Smooth muscle cell (in vitro differentiated cells): ENCODE data around the gene GON7. TPM values are rescaled to one million over a fixed set of nuclear protein-coding genes. Genes with fewer than 3 reads are reported as not detected.

Source experiments
- DNase-seq: peaks from one replicate; lab custom pipeline; 2025; ENCODE audit not compliant: unreplicated experiment; lab: John Stamatoyannopoulos, UW
- H2AFZ ChIP-seq: fragments of 200-600 bp; sonication (generic); 2 replicates; pipeline ENCODE4 v1.6.0; 2016; ENCODE audit warnings: antibody characterized with exemption, low read depth, mild to moderate bottlenecking
- H3F3A ChIP-seq: fragments of 200-600 bp; sonication (generic); 2 replicates; pipeline ENCODE4 v1.6.0; 2017; ENCODE audit warnings: antibody characterized with exemption, low read depth
- H3K27ac ChIP-seq: fragments of 200-600 bp; sonication (generic); 2 replicates; pipeline ENCODE4 v1.5.1; 2016; ENCODE audit warnings: low read depth, mild to moderate bottlenecking
- H3K27me3 ChIP-seq: fragments of 200-600 bp; sonication (generic); 2 replicates; pipeline ENCODE4 v1.6.1; 2016; ENCODE audit warnings: low read depth, mild to moderate bottlenecking
- H3K36me3 ChIP-seq: fragments of 200-600 bp; sonication (generic); 2 replicates; pipeline ENCODE4 v1.5.1; 2016; ENCODE audit warnings: low read depth
- H3K4me1 ChIP-seq: fragments of 200-600 bp; sonication (generic); 2 replicates; pipeline ENCODE4 v1.5.1; 2016; ENCODE audit warnings: low read depth
- H3K4me2 ChIP-seq: fragments of 200-600 bp; sonication (generic); 2 replicates; pipeline ENCODE4 v1.6.0; 2016; ENCODE audit warnings: mild to moderate bottlenecking
- H3K4me3 ChIP-seq: fragments of 200-600 bp; sonication (generic); 2 replicates; pipeline ENCODE4 v1.5.1; 2016; ENCODE audit warnings: mild to moderate bottlenecking
- H3K79me2 ChIP-seq: fragments of 200-600 bp; sonication (generic); 2 replicates; pipeline ENCODE4 v1.6.0; 2016; ENCODE audit warnings: low read depth, mild to moderate bottlenecking
- H3K9ac ChIP-seq: fragments of 200-600 bp; sonication (generic); 2 replicates; pipeline ENCODE4 v1.6.0; 2016; ENCODE audit warnings: low read depth
- H3K9me3 ChIP-seq: fragments of 200-600 bp; sonication (generic); replicated peaks from 2 replicates; pipeline ENCODE4 v1.5.1; 2016; ENCODE audit warnings: low read depth
- H4K20me1 ChIP-seq: fragments of 200-600 bp; sonication (generic); 2 replicates; pipeline ENCODE4 v1.6.0; 2016; ENCODE audit warnings: low read depth
- WGBS: methylation state at CpG from one replicate; pipeline ENCODE4 v1.1.7; 2016; ENCODE audit warnings: low lambda C conversion rate; 5-methylcytosine and 5-hydroxymethylcytosine counted together
- polyA plus RNA-seq: library from polyadenylated mRNA; unstranded; fragments of >200 nt; fragmentation: Nextera tagmentation; extraction: Ambion mirVana; gene quantifications from 2 replicates; pipeline ENCODE4 v1.2.1, GENCODE V29; 2016
- total RNA-seq: library from RNA; depleted of rRNA; stranded (reverse); fragments of >200 nt; gene quantifications from 2 replicates; pipeline ENCODE4 v1.2.3, GENCODE V29; 2014
- TF ChIP-seq, protein P1 (sequence below): fragments of 200-600 bp; sonication (generic); IDR thresholded peaks from 2 replicates; pipeline ENCODE4 v1.5.1; 2017; ENCODE audit warnings: borderline replicate concordance, mild to moderate bottlenecking, antibody characterized with exemption; ENCODE audit not compliant: insufficient read depth, poor library complexity, severe bottlenecking

GON7 gene
- total and polyA plus RNA-seq, 2 experiments from 2014 or later = 8.6 to 10.9 TPM

DNA sequence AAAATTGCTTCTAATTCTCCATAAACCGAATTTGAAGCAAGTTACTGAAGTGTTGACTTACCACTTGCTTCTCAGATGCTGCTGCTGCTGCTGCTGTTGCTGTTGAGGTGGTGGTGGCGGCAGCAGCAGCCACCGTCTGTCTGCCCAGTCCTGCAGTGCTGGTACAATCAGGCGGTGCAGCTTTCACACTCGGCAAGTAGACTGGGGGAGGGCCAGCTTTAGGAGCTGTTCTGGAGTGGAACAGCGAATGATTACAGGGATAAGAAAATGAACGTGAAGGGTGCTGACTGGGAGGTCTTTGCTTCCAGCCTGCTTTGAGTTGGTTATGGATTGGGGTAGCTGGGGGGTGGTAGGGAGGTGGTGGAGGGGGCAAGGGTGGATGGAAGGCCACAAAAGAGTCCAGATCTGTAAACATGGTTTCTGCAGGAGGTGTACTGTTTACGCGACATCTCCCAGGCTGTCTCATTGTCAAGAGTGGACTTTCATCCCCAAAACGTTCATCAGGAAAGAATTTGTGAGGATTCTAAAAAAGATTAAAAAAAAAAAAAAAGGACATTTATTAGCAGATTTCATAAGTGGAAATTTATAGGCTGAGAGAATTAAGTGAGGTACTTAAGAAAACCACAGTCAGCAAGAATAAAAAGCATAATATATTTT, 39.0 kb upstream of the GON7 start:
- H3K9ac ChIP-seq = no peak overlapping the region
- H3K4me3 ChIP-seq = no peak overlapping the region
- no peak overlapping the region for H3K4me2 ChIP-seq
- TF ChIP-seq, protein P1, sequence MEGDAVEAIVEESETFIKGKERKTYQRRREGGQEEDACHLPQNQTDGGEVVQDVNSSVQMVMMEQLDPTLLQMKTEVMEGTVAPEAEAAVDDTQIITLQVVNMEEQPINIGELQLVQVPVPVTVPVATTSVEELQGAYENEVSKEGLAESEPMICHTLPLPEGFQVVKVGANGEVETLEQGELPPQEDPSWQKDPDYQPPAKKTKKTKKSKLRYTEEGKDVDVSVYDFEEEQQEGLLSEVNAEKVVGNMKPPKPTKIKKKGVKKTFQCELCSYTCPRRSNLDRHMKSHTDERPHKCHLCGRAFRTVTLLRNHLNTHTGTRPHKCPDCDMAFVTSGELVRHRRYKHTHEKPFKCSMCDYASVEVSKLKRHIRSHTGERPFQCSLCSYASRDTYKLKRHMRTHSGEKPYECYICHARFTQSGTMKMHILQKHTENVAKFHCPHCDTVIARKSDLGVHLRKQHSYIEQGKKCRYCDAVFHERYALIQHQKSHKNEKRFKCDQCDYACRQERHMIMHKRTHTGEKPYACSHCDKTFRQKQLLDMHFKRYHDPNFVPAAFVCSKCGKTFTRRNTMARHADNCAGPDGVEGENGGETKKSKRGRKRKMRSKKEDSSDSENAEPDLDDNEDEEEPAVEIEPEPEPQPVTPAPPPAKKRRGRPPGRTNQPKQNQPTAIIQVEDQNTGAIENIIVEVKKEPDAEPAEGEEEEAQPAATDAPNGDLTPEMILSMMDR = no peak
- H3K27me3 ChIP-seq = no peaks in the 10 kb centered on the region
- no peak for DNase-seq
- no peaks in the 10 kb centered on the region for H3K79me2 ChIP-seq
- H3K36me3 ChIP-seq = peaks cover 15% of the 10 kb centered on the region
- H3K9me3 ChIP-seq = no peaks in the 10 kb centered on the region
- no peaks in the 10 kb centered on the region for H3F3A ChIP-seq
- H3K27ac ChIP-seq = no peak overlapping the region
- H2AFZ ChIP-seq = no peak overlapping the region
- no peaks in the 10 kb centered on the region for H3K4me1 ChIP-seq
- no peaks in the 10 kb centered on the region for H4K20me1 ChIP-seq
- 90% methylated on average over 10 of the region's 10 CpGs for WGBS

DNA sequence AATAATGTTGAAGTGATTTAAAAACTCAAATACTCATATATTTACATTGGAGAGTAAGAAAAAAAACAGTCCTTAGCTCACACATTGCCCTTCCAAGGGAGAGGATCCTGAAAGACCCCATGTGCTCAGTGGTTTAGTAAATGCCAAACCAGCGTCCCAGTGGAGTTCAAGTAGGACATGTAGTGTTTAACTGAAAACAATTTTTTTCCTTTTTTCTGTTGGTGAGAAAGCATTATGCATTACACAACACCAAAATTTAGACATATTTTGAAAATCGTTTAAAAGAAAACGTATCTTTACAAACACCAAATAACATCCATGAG, 33.8 kb upstream of the GON7 start:
- H3K27me3 ChIP-seq = no peaks in the 10 kb centered on the region
- no peaks in the 10 kb centered on the region for H3K9me3 ChIP-seq
- peak overlapping the region; percentile 77 for H3K4me2 ChIP-seq
- TF ChIP-seq, protein P1 = no peak
- no peaks in the 10 kb centered on the region for H3K36me3 ChIP-seq
- H3K4me1 ChIP-seq = peaks cover 3% of the 10 kb centered on the region
- no peaks in the 10 kb centered on the region for H3K79me2 ChIP-seq
- 79% methylated on average over 3 of the region's 3 CpGs for whole genome bisulfite sequencing
- DNase-seq = no peak
- H2AFZ ChIP-seq = no peak overlapping the region
- peak overlapping the region; percentile 71 for H3K27ac ChIP-seq
- H3K9ac ChIP-seq = no peak overlapping the region
- H4K20me1 ChIP-seq = no peaks in the 10 kb centered on the region
- H3F3A ChIP-seq = peaks cover 4% of the 10 kb centered on the region
- H3K4me3 ChIP-seq = no peak overlapping the region

DNA sequence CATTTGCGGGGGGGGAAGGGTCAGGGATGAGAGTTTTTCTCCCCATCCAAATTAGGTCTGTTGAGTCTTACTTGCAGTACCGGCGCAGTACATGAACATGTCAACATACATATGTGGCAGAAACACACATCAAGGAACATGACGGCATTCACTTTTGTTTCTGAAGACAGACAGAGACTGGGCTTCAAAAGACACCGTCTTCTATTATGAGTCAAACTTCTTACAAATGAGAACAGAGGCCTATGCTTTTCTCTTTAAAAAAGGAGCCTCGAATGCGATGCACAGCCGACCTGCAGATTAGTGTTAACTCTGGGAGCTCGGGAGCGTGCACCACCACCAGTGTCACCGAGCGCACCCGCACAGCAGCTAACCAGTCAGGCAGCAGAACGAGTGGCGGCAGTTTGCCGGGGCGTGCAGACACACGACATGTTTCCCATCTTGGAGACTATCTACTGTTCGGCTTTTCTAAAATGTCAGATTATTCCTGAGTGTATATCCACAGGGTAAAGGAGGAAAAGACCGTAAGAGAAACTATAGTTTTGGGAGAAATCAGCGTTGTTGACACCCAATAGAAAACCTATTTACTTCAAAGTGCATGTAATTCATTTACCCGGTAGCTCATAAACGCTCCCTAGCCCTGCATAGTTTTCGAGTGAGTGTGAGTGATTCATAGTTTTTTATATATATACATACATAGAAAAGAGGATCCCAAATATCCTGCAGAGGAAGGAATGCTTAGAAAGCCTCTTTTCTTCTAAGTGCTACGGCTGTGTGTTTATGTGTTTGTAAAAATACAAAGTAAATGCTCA, 33.2 kb upstream of the GON7 start:
- Histone ChIP-seq H3F3A (peaks cover 4% of the 10 kb centered on the region), H3K27me3 (no peaks in the 10 kb centered on the region), H3K36me3 (no peaks in the 10 kb centered on the region), H3K9me3 (no peaks in the 10 kb centered on the region), H3K27ac (peak overlapping the region; percentile 71), H3K4me2 (peak overlapping the region; percentile 77), H3K9ac (peak overlapping the region; percentile 54), H3K79me2 (no peaks in the 10 kb centered on the region), H4K20me1 (no peaks in the 10 kb centered on the region), H3K4me1 (peaks cover 3% of the 10 kb centered on the region), H2AFZ (no peak overlapping the region), H3K4me3 (no peak overlapping the region)
- TF ChIP-seq, protein P1 = no peak
- 73% methylated on average over 25 of the region's 25 CpGs for WGBS
- DNase-seq = no peak
